Measurements from ENCODE around the gene KLHDC10.

DNA sequence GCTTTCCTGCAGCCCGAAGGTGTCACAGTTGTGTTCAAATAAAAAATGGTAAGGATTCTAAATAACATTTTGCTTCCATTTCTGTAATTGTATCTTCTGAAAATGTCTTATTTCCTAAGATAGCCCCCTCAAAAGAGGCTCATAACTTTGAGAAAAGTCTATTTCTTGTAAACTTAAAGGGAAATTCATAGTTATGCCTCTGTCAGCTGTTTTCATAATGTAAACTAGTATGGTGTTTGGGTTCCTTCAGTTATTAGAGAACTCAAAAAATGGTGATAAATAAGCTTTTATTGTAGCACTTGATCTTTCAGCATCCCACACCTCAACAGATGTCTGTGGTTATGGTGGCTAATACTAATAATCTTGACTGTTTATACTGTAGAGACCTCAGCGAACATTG lies 57.1 kb downstream of the KLHDC10 start:
- no peak for TF ChIP-seq CTCF (IDR thresholded peaks at IDR 0.05)
- TF ChIP-seq ZFX (IDR thresholded peaks at IDR 0.05; ENCODE audit: borderline replicate concordance) = no peak
